Upper lobe of left lung (tissue), 6 donors: ENCODE results near the gene SLC22A2. TPM values are rescaled to one million over a fixed set of nuclear protein-coding genes. Genes with fewer than 3 reads are reported as not detected.

Experiments used
- ATAC-seq, 2 donors: fragments of 200-7000 bp; cut with Tn5 transposase; one replicate each; pipeline ENCODE4 v1.9.1; 2022; ENCODE audit warnings: mild to moderate bottlenecking in 2 of 2, moderate library complexity in 2 of 2; ENCODE audit not compliant: low FRiP score in 2 of 2
- DNase-seq, 2 donors: peaks; one replicate each; pipeline ENCODE4 v3.0.0-alpha.2; 2019 to 2020
- H3K27ac ChIP-seq, 4 donors: fragments of 200-600 bp; sonication (generic); one replicate each; pipeline ENCODE4 v1.5.1; 2016 to 2019
- H3K27me3 ChIP-seq, 4 donors: fragments of 200-600 bp; sonication (generic); one replicate each; pipeline ENCODE4 v1.5.1; 2017 to 2019
- H3K36me3 ChIP-seq, 4 donors: fragments of 200-600 bp; sonication (generic); one replicate each; pipeline ENCODE4 v1.5.1; 2016 to 2019
- H3K4me1 ChIP-seq, 4 donors: fragments of 200-600 bp; sonication (generic); one replicate each; pipeline ENCODE4 v1.5.1; 2018 to 2019
- H3K4me3 ChIP-seq, 4 donors: fragments of 200-600 bp; sonication (generic); one replicate each; pipeline ENCODE4 v1.5.1; 2017 to 2019; ENCODE audit warnings: mild to moderate bottlenecking in 2 of 4, moderate library complexity in 1 of 4
- H3K9me3 ChIP-seq, 4 donors: fragments of 200-600 bp; sonication (generic); one replicate each; pipeline ENCODE4 v1.5.1; 2018 to 2019
- EP300 ChIP-seq, 4 donors: sonication (generic); formaldehyde crosslinking; IDR thresholded peaks; one replicate each; pipeline ENCODE4 v1.5.1; 2017; ENCODE audit warnings: antibody characterized with exemption in 4 of 4, control low read depth in 2 of 4
- POLR2A ChIP-seq, 4 donors: fragments of 450-650 bp; IDR thresholded peaks; one replicate each; pipeline ENCODE4 v1.5.1; 2016 to 2017; ENCODE audit warnings: antibody characterized with exemption in 4 of 4, mild to moderate bottlenecking in 2 of 4
- POLR2AphosphoS5 ChIP-seq, 2 donors: sonication (generic); formaldehyde crosslinking; IDR thresholded peaks; one replicate each; pipeline ENCODE4 v1.5.1; 2017; ENCODE audit warnings: antibody characterized with exemption in 2 of 2
- WGBS, 2 donors: methylation state at CpG; one replicate each; pipeline ENCODE4 v1.1.5; 2017 to 2018; 5-methylcytosine and 5-hydroxymethylcytosine counted together
- total RNA-seq, 6 donors: library from RNA; depleted of rRNA in 4 of 6; stranded (reverse); fragments of >200 nt in 4 of 6; gene quantifications; one replicate each; pipeline versions ENCODE4 v1.1.0 to v1.2.1, GENCODE V29; 2016 to 2021
- TF ChIP-seq, protein P1 (sequence below), 6 experiments: fragments of 450-650 bp in 4 of 6; fragments of 200-600 bp in 2 of 6; sonication (generic) in 2 of 6; IDR thresholded peaks; one replicate each; pipeline ENCODE4 v1.5.1; 2016 to 2019; ENCODE audit warnings: antibody characterized with exemption in 6 of 6
- donor health status: DM: no; HTN: no; CAD: no; lungs with moderate emphysema.
- donor health status: DM: no; HTN: yes; CAD: no; lungs with severe emphysema.

SLC22A2 gene
- total RNA-seq, 6 donors from 2014 or later, result not detected

DNA sequence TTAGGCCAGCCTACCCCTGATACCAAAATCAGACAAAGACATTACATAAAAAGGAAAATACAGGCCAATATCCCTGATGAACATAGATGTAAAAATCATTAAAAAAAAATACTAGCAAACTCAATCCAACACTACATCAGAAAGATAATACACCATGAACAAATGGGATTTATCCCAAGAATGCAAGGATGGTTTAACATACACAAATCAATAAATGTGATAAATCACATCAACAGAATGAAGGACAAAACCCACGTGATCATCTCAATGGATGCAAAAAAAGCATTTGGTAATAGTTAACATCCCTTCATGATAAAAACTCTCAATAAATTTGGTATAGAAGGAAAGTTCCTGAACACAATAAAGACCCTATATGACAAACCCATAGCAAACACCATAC lies 63.8 kb downstream of the SLC22A2 start:
- no peaks in the 10 kb centered on the region for H3K27me3 ChIP-seq
- DNase-seq, result no peak
- no peak overlapping the region for H3K4me3 ChIP-seq
- 74 to 86% methylated on average over 1 of the region's 1 CpG for WGBS, 2 donors
- H3K4me1 ChIP-seq, result no peaks in the 10 kb centered on the region
- no peaks in the 10 kb centered on the region for H3K36me3 ChIP-seq
- no peak for ATAC-seq
- H3K9me3 ChIP-seq, result peaks cover 12 to 23% (median 21%) of the 10 kb centered on the region in 4 donors
- no peak overlapping the region for H3K27ac ChIP-seq
- TF ChIP-seq POLR2A (IDR thresholded peaks at IDR 0.05) (no peak), EP300 (IDR thresholded peaks at IDR 0.05) (no peak), POLR2AphosphoS5 (IDR thresholded peaks at IDR 0.05) (no peak)
- TF ChIP-seq, protein P1, sequence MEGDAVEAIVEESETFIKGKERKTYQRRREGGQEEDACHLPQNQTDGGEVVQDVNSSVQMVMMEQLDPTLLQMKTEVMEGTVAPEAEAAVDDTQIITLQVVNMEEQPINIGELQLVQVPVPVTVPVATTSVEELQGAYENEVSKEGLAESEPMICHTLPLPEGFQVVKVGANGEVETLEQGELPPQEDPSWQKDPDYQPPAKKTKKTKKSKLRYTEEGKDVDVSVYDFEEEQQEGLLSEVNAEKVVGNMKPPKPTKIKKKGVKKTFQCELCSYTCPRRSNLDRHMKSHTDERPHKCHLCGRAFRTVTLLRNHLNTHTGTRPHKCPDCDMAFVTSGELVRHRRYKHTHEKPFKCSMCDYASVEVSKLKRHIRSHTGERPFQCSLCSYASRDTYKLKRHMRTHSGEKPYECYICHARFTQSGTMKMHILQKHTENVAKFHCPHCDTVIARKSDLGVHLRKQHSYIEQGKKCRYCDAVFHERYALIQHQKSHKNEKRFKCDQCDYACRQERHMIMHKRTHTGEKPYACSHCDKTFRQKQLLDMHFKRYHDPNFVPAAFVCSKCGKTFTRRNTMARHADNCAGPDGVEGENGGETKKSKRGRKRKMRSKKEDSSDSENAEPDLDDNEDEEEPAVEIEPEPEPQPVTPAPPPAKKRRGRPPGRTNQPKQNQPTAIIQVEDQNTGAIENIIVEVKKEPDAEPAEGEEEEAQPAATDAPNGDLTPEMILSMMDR (IDR thresholded peaks at IDR 0.05), result no peak

DNA sequence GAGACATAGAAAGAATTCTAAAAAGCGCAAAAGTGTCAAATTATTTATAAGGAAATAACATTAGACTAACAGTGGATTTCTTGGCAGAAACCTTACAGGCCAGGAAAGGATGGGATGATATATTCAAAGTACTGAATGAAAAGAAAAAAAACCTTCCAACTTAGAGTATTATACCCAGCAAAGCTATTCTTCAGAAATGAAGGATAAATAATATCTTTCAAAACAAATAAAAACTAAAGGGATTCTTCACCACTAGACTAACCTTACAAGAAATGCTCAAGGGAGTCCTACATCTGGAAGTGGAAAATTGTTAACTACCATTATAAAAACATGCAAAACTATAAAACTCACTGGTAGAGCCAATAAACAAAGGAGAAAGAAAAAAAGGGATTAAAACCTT lies 65.8 kb downstream of the SLC22A2 start:
- TF ChIP-seq, protein P1 (IDR thresholded peaks at IDR 0.05), result no peak
- TF ChIP-seq POLR2AphosphoS5 (IDR thresholded peaks at IDR 0.05) (no peak), POLR2A (IDR thresholded peaks at IDR 0.05) (no peak), EP300 (IDR thresholded peaks at IDR 0.05) (no peak)
- H3K9me3 ChIP-seq, result peaks cover 12 to 23% (median 21%) of the 10 kb centered on the region in 4 donors
- ATAC-seq (no peak), DNase-seq (no peak)
- H3K36me3 ChIP-seq, result no peaks in the 10 kb centered on the region
- no peak overlapping the region for H3K27ac ChIP-seq
- no peak overlapping the region for H3K4me3 ChIP-seq
- WGBS, 2 donors, result 90 to 97% methylated on average over 1 of the region's 1 CpG
- H3K4me1 ChIP-seq, result no peaks in the 10 kb centered on the region
- H3K27me3 ChIP-seq, result no peaks in the 10 kb centered on the region

DNA sequence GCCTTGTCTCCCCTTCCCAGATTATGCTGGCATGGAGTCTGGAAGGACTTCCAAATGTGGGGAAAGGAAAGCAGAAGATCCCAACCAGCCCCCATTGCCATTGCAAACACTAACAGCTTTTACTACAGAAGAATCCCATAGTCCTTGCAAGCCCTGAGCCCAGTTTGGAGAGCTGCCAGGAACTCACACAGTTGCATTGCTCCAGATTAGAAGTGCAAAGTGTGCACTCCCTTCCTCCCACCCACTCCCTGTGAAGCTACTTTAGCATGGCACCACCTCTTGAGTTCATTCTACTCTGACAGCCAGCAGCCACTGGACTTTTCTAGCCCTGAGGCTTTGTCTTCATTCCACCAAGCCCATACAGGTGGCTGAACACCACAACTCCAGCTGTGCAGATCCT lies 67.6 kb downstream of the SLC22A2 start:
- Histone ChIP-seq H3K9me3 (peaks cover 12 to 23% (median 21%) of the 10 kb centered on the region in 4 donors), H3K36me3 (no peaks in the 10 kb centered on the region), H3K4me3 (no peak overlapping the region), H3K27ac (no peak overlapping the region), H3K27me3 (no peaks in the 10 kb centered on the region), H3K4me1 (no peaks in the 10 kb centered on the region)
- DNase-seq (no peak), ATAC-seq (no peak)
- TF ChIP-seq POLR2A (IDR thresholded peaks at IDR 0.05) (no peak), EP300 (IDR thresholded peaks at IDR 0.05) (no peak), POLR2AphosphoS5 (IDR thresholded peaks at IDR 0.05) (no peak)
- TF ChIP-seq, protein P1 (IDR thresholded peaks at IDR 0.05), result no peak

DNA sequence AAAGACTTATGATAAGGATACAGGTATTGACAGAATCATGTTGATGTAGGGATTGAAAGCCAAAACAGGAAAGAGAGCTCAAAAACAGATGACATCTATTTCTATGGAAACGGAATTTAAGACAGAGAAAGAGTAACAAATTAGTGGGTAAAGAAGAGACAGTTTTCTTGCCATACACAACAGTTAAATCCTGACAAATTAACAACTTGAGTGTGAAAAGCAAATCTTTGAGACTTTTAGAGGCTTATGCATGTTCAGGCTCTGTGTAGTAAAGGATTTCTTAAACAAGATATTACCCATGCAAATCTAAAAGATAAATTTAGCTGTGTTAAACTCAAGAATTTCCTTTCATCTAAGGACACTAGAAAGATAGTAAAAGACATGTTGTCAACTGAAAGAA lies 68.5 kb downstream of the SLC22A2 start:
- WGBS, 2 donors, result 79 to 82% methylated on average over 1 of the region's 1 CpG
- H3K9me3 ChIP-seq, result peaks cover 12 to 20% (median 18%) of the 10 kb centered on the region in 4 donors
- ATAC-seq, result no peak
- TF ChIP-seq POLR2A (IDR thresholded peaks at IDR 0.05), result no peak
- TF ChIP-seq EP300 (IDR thresholded peaks at IDR 0.05), result no peak
- TF ChIP-seq POLR2AphosphoS5 (IDR thresholded peaks at IDR 0.05), result no peak
- TF ChIP-seq, protein P1 (IDR thresholded peaks at IDR 0.05), result no peak
- no peaks in the 10 kb centered on the region for H3K27me3 ChIP-seq
- H3K27ac ChIP-seq, result no peak overlapping the region
- no peak for DNase-seq
- H3K4me1 ChIP-seq, result no peaks in the 10 kb centered on the region
- no peak overlapping the region for H3K4me3 ChIP-seq
- no peaks in the 10 kb centered on the region for H3K36me3 ChIP-seq

DNA sequence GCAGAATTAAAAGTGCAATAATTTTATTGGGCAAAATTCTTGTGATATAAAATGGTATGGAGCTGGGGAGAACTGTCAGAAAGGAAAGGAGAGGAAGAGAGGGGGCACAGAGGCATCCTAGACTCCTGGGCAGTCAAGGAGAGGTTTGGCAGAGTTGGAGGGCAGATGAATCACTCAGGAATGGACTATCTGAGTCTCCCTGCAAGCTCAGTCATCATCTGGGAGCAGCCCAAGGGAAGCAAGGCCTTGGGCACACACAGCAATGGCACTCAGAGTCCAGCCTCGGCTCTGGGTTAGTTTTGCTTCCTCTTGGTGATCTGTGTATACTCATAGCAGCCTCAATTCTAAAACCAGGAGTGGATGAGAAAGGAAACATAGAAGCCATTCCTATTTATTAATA lies 69.8 kb downstream of the SLC22A2 start:
- no peaks in the 10 kb centered on the region for H3K36me3 ChIP-seq
- TF ChIP-seq POLR2AphosphoS5 (IDR thresholded peaks at IDR 0.05) (no peak), EP300 (IDR thresholded peaks at IDR 0.05) (no peak), POLR2A (IDR thresholded peaks at IDR 0.05) (no peak)
- TF ChIP-seq, protein P1 (IDR thresholded peaks at IDR 0.05), result no peak
- no peak overlapping the region for H3K27ac ChIP-seq
- peaks cover 7 to 11% (median 10%) of the 10 kb centered on the region in 4 donors for H3K9me3 ChIP-seq
- 89 to 93% methylated on average over 1 of the region's 1 CpG for WGBS, 2 donors
- DNase-seq (no peak), ATAC-seq (no peak)
- H3K4me3 ChIP-seq, result no peak overlapping the region
- no peaks in the 10 kb centered on the region for H3K4me1 ChIP-seq
- H3K27me3 ChIP-seq, result no peaks in the 10 kb centered on the region
